Mesenchymal stem cell (in vitro differentiated cells and primary cell): ENCODE measurements around the gene PALLD.
A peak's percentile ranks its signal among the peaks of the same experiment; 100 is the strongest.

Source experiments
- DNase-seq: peaks from one replicate; pipeline ENCODE4 v3.0.0-alpha.2; 2013
- H2AFZ ChIP-seq: one replicate; pipeline ENCODE4 v1.6.1; 2013; ENCODE audit warnings: low read depth, mild to moderate bottlenecking, control low read depth, inconsistent platforms, low read length, moderate library complexity
- H2AK5ac ChIP-seq: 2 replicates; pipeline ENCODE4 v1.6.1; 2013; ENCODE audit warnings: low read length, moderate library complexity, mild to moderate bottlenecking, inconsistent platforms; ENCODE audit not compliant: severe bottlenecking
- H2BK120ac ChIP-seq: one replicate; pipeline ENCODE4 v1.6.1; 2013; ENCODE audit warnings: low read depth, mild to moderate bottlenecking, inconsistent platforms, low read length, moderate library complexity
- H2BK12ac ChIP-seq, 2 experiments: one replicate each; pipeline ENCODE4 v1.6.1; 2013; ENCODE audit warnings: inconsistent platforms in 2 of 2, low read length in 2 of 2, mild to moderate bottlenecking in 2 of 2, moderate library complexity in 2 of 2, control low read depth in 1 of 2
- H2BK15ac ChIP-seq: one replicate; pipeline ENCODE4 v1.6.1; 2013; ENCODE audit warnings: mild to moderate bottlenecking, low read depth, inconsistent platforms; ENCODE audit not compliant: poor library complexity, severe bottlenecking
- H2BK5ac ChIP-seq: 2 replicates; pipeline ENCODE4 v1.6.1; 2013; ENCODE audit warnings: low read depth, mild to moderate bottlenecking, low read length, control low read depth, inconsistent platforms; ENCODE audit not compliant: poor library complexity, severe bottlenecking
- H3K14ac ChIP-seq, 2 experiments: one replicate each; pipeline ENCODE4 v1.6.1; 2013; ENCODE audit warnings: inconsistent platforms in 2 of 2, low read length in 2 of 2, control low read depth in 1 of 2, mild to moderate bottlenecking in 1 of 2, moderate library complexity in 1 of 2
- H3K18ac ChIP-seq, 2 experiments: one replicate each; pipeline ENCODE4 v1.6.1; 2013; ENCODE audit warnings: inconsistent platforms in 2 of 2, low read length in 2 of 2, control low read depth in 1 of 2, low read depth in 1 of 2, mild to moderate bottlenecking in 1 of 2
- H3K23ac ChIP-seq, 2 experiments: one replicate each; pipeline ENCODE4 v1.6.1; 2013; ENCODE audit warnings: inconsistent platforms in 2 of 2, low read length in 2 of 2, mild to moderate bottlenecking in 2 of 2, moderate library complexity in 2 of 2, control low read depth in 1 of 2
- H3K27ac ChIP-seq: 2 replicates; pipeline ENCODE4 v1.5.1; 2013; ENCODE audit warnings: mild to moderate bottlenecking, moderate library complexity, low read length, control low read depth, inconsistent platforms; ENCODE audit not compliant: poor library complexity, severe bottlenecking
- H3K27me3 ChIP-seq, 2 experiments: 2 replicates each; pipeline versions ENCODE4 v1.6.1 to v1.7.0; 2013; ENCODE audit warnings: low read length in 2 of 2, mild to moderate bottlenecking in 2 of 2, moderate library complexity in 2 of 2, control low read depth in 1 of 2, inconsistent platforms in 1 of 2; ENCODE audit not compliant: control insufficient read depth in 1 of 2, insufficient read depth in 1 of 2
- H3K36me3 ChIP-seq, 2 experiments: 2 replicates each; pipeline versions ENCODE4 v1.6.1 to v1.7.0; 2013; ENCODE audit warnings: low read length in 2 of 2, control low read depth in 1 of 2, inconsistent platforms in 1 of 2, low read depth in 1 of 2, mild to moderate bottlenecking in 1 of 2; ENCODE audit not compliant: insufficient read depth in 2 of 2, control insufficient read depth in 1 of 2
- H3K4ac ChIP-seq, 2 experiments: one replicate each; pipeline ENCODE4 v1.6.1; 2013; ENCODE audit warnings: inconsistent platforms in 2 of 2, low read length in 2 of 2, mild to moderate bottlenecking in 2 of 2, moderate library complexity in 2 of 2, control low read depth in 1 of 2, low read depth in 1 of 2
- H3K4me1 ChIP-seq: 2 replicates; pipeline ENCODE4 v1.6.1; 2013; ENCODE audit warnings: low read depth, low read length, control low read depth; ENCODE audit not compliant: control insufficient read depth, insufficient read depth
- H3K4me2 ChIP-seq: 2 replicates; pipeline ENCODE4 v1.6.1; 2013; ENCODE audit warnings: low read length, mild to moderate bottlenecking, inconsistent platforms; ENCODE audit not compliant: poor library complexity, severe bottlenecking
- H3K4me3 ChIP-seq, 2 experiments: 2 replicates each; pipeline versions ENCODE4 v1.5.1 to v1.7.0; 2013; ENCODE audit warnings: low read length in 2 of 2, mild to moderate bottlenecking in 2 of 2, control low read depth in 1 of 2, low read depth in 1 of 2; ENCODE audit not compliant: insufficient read depth in 1 of 2
- H3K79me1 ChIP-seq: replicated peaks from 2 replicates; pipeline ENCODE4 v1.6.1; 2013; ENCODE audit warnings: mild to moderate bottlenecking, control low read depth, low read length, inconsistent platforms; ENCODE audit not compliant: poor library complexity, severe bottlenecking
- H3K9ac ChIP-seq: 2 replicates; pipeline ENCODE4 v1.7.0; 2013; ENCODE audit warnings: mild to moderate bottlenecking, low read length, moderate library complexity
- H3K9me3 ChIP-seq: 2 replicates; pipeline ENCODE4 v1.7.0; 2013; ENCODE audit warnings: mild to moderate bottlenecking, low read length; ENCODE audit not compliant: control insufficient read depth
- H4K8ac ChIP-seq: one replicate; pipeline ENCODE4 v1.6.1; 2013; ENCODE audit warnings: inconsistent platforms, mild to moderate bottlenecking, low read length, moderate library complexity
- H4K91ac ChIP-seq: one replicate; pipeline ENCODE4 v1.6.1; 2013; ENCODE audit warnings: mild to moderate bottlenecking, low read length, inconsistent platforms
- WGBS: methylation state at CpG from one replicate; pipeline ENCODE4 v1.1.7; 2013; ENCODE audit warnings: mixed read lengths; 5-methylcytosine and 5-hydroxymethylcytosine counted together

Gene PALLD

GRCh38 chr4:168758351-168758876 lies 261.6 kb downstream of the PALLD start:
- no peaks in the 10 kb centered on the region for H3K9me3 ChIP-seq
- peaks cover 13% of the 10 kb centered on the region for H3K4me1 ChIP-seq
- peaks cover 11% of the 10 kb centered on the region for H3K79me1 ChIP-seq
- peak overlapping the region; percentile 74 for H3K9ac ChIP-seq
- no peak overlapping the region for H2BK120ac ChIP-seq
- no peak overlapping the region for H2BK15ac ChIP-seq
- H2BK5ac ChIP-seq = no peak overlapping the region
- H3K4ac ChIP-seq = peak overlapping the region in 1 of 2 experiments; percentile 49
- H3K4me3 ChIP-seq = no peak overlapping the region
- no peak overlapping the region for H4K91ac ChIP-seq
- H3K4me2 ChIP-seq = peak overlapping the region; percentile 13
- peak overlapping the region in 1 of 2 experiments; percentile 72 for H3K23ac ChIP-seq
- no peak overlapping the region for H4K8ac ChIP-seq
- peak overlapping the region in 1 of 2 experiments; percentile 31 for H2BK12ac ChIP-seq
- peaks cover 0 to 3% of the 10 kb centered on the region in 2 experiments for H3K36me3 ChIP-seq
- peak; percentile 80 for DNase-seq
- H2AK5ac ChIP-seq = no peak overlapping the region
- peak overlapping the region; percentile 95 for H3K27ac ChIP-seq
- 44% methylated on average over 3 of the region's 4 CpGs for WGBS
- H3K18ac ChIP-seq = peak overlapping the region in 1 of 2 experiments; percentile 80
- no peaks in the 10 kb centered on the region for H3K27me3 ChIP-seq
- H3K14ac ChIP-seq = no peak overlapping the region
- H2AFZ ChIP-seq = peak overlapping the region; percentile 42

- Histone ChIP-seq H2AK5ac (peak overlapping the region; percentile 95), H3K14ac (no peak overlapping the region), H4K91ac (no peak overlapping the region), H3K27ac (peak overlapping the region; percentile 58), H2BK5ac (no peak overlapping the region), H2BK120ac (no peak overlapping the region), H2BK12ac (no peak overlapping the region), H4K8ac (no peak overlapping the region), H3K23ac (no peak overlapping the region), H3K79me1 (peaks cover 12% of the 10 kb centered on the region), H3K18ac (no peak overlapping the region), H3K9me3 (no peaks in the 10 kb centered on the region), H3K27me3 (no peaks in the 10 kb centered on the region), H3K4ac (no peak overlapping the region), H2BK15ac (no peak overlapping the region), H3K4me1 (peaks cover 13% of the 10 kb centered on the region), H3K9ac (no peak overlapping the region), H3K4me2 (no peak overlapping the region), H3K36me3 (no peaks in the 10 kb centered on the region), H3K4me3 (no peak overlapping the region), H2AFZ (no peak overlapping the region)
- DNase-seq = no peak
- WGBS = 100% methylated on average over 1 of the region's 1 CpG
These were observed 262.5 kb downstream of the PALLD start for GRCh38 chr4:168759321-168759720.

GRCh38 chr4:168759959-168760527 lies 263.2 kb downstream of the PALLD start:
- no peak overlapping the region for H3K23ac ChIP-seq
- no peak overlapping the region for H3K9ac ChIP-seq
- no peak overlapping the region for H3K4me2 ChIP-seq
- no peak overlapping the region for H3K14ac ChIP-seq
- H4K8ac ChIP-seq = no peak overlapping the region
- peaks cover 12% of the 10 kb centered on the region for H3K79me1 ChIP-seq
- no peak overlapping the region for H3K27ac ChIP-seq
- H3K4me3 ChIP-seq = no peak overlapping the region
- H3K36me3 ChIP-seq = no peaks in the 10 kb centered on the region
- H2BK15ac ChIP-seq = peak overlapping the region; percentile 6
- H3K18ac ChIP-seq = no peak overlapping the region
- H3K27me3 ChIP-seq = no peaks in the 10 kb centered on the region
- H2AK5ac ChIP-seq = peak overlapping the region; percentile 32
- peak overlapping the region in 1 of 2 experiments; percentile 45 for H2BK12ac ChIP-seq
- WGBS = 94% methylated on average over 10 of the region's 10 CpGs
- no peak overlapping the region for H2BK120ac ChIP-seq
- H4K91ac ChIP-seq = no peak overlapping the region
- H3K4ac ChIP-seq = no peak overlapping the region
- no peak overlapping the region for H2BK5ac ChIP-seq
- no peak for DNase-seq
- no peaks in the 10 kb centered on the region for H3K9me3 ChIP-seq
- no peak overlapping the region for H2AFZ ChIP-seq
- peaks cover 13% of the 10 kb centered on the region for H3K4me1 ChIP-seq

GRCh38 chr4:168761066-168761465 lies 264.2 kb downstream of the PALLD start:
- Histone ChIP-seq H4K91ac (no peak overlapping the region), H2AFZ (no peak overlapping the region), H3K4me2 (no peak overlapping the region), H3K9ac (no peak overlapping the region), H3K4ac (no peak overlapping the region), H3K27ac (no peak overlapping the region), H2BK15ac (no peak overlapping the region), H2AK5ac (no peak overlapping the region), H2BK5ac (no peak overlapping the region), H2BK12ac (no peak overlapping the region), H3K79me1 (peaks cover 6% of the 10 kb centered on the region), H2BK120ac (no peak overlapping the region), H3K9me3 (no peaks in the 10 kb centered on the region), H3K14ac (no peak overlapping the region), H3K23ac (no peak overlapping the region), H3K27me3 (no peaks in the 10 kb centered on the region), H3K4me3 (no peak overlapping the region), H3K18ac (no peak overlapping the region), H3K4me1 (peaks cover 9% of the 10 kb centered on the region), H3K36me3 (no peaks in the 10 kb centered on the region), H4K8ac (no peak overlapping the region)
- no peak for DNase-seq
- 80% methylated on average over 2 of the region's 4 CpGs for WGBS
